SK-N-SH (cell line): ENCODE results near the gene TMPRSS11D. TPM values are rescaled to one million over a fixed set of nuclear protein-coding genes. Genes with fewer than 3 reads are reported as not detected.

Experiments
- CTCF ChIA-PET: fragments of 300-600, 350-600 bp; formaldehyde crosslinking; extraction: SDS; loops from one replicate; lab custom pipeline; 2021; lab: Yijun Ruan, JAX
- POLR2A ChIA-PET: fragments of 350-600 bp; sonication (Branson Sonifier 250); formaldehyde crosslinking; extraction: SDS; loops from one replicate; lab custom pipeline; 2020; ENCODE audit warnings: antibody characterized with exemption, inconsistent platforms; lab: Yijun Ruan, JAX
- DNase-seq: peaks from one replicate; pipeline ENCODE4 v3.0.0; 2012
- H2AFZ ChIP-seq: fragments of 200-600 bp; sonication (generic); 2 replicates; pipeline ENCODE4 v1.8.1; 2016; ENCODE audit warnings: antibody characterized with exemption, mild to moderate bottlenecking, low read depth
- H3F3A ChIP-seq: fragments of 200-600 bp; sonication (generic); replicated peaks from 2 replicates; pipeline ENCODE3; 2016; ENCODE audit warnings: antibody characterized with exemption, mild to moderate bottlenecking; ENCODE audit not compliant: insufficient read depth
- H3K27ac ChIP-seq, 2 experiments: fragments of 200-500 bp in 1 of 2; fragments of 200-600 bp in 1 of 2; sonication (Bioruptor generic) in 1 of 2; sonication (generic), shearing (Covaris generic) in 1 of 2; 2 replicates each; pipeline versions ENCODE4 v1.5.1 to v1.6.1; 2014 to 2016; ENCODE audit warnings: low read depth in 2 of 2, inconsistent platforms in 1 of 2, low read length in 1 of 2, mild to moderate bottlenecking in 1 of 2, mixed read lengths in 1 of 2
- H3K27me3 ChIP-seq: fragments of 200-600 bp; sonication (generic), shearing (Covaris generic); 2 replicates; pipeline ENCODE4 v1.6.1; 2016; ENCODE audit warnings: mixed run types; ENCODE audit not compliant: insufficient read depth
- H3K36me3 ChIP-seq, 2 experiments: fragments of 200-500 bp in 1 of 2; fragments of 200-600 bp in 1 of 2; sonication (Bioruptor generic) in 1 of 2; sonication (generic) in 1 of 2; replicated peaks in 1 of 2; 2 replicates each; pipeline versions ENCODE3 to v1.5.1; 2014 to 2016; ENCODE audit warnings: low read length in 1 of 2, mild to moderate bottlenecking in 1 of 2; ENCODE audit not compliant: insufficient read depth in 2 of 2, control insufficient read depth in 1 of 2
- H3K4me1 ChIP-seq, 2 experiments: fragments of 200-500 bp in 1 of 2; fragments of 200-600 bp in 1 of 2; sonication (Bioruptor generic) in 1 of 2; sonication (generic), shearing (Covaris generic) in 1 of 2; 2 replicates each; pipeline versions ENCODE4 v1.5.1 to v1.6.1; 2014 to 2016; ENCODE audit warnings: low read depth in 1 of 2, low read length in 1 of 2, mixed run types in 1 of 2; ENCODE audit not compliant: insufficient read depth in 2 of 2, control insufficient read depth in 1 of 2
- H3K4me2 ChIP-seq: fragments of 200-600 bp; sonication (generic), shearing (Covaris generic); 2 replicates; pipeline ENCODE4 v1.6.1; 2017; ENCODE audit warnings: mixed run types
- H3K4me3 ChIP-seq, 2 experiments: fragments of 200-500 bp in 1 of 2; fragments of 200-600 bp in 1 of 2; sonication (Bioruptor generic) in 1 of 2; sonication (generic), shearing (Covaris generic) in 1 of 2; 2 replicates each; pipeline versions ENCODE4 v1.5.1 to v1.8.1; 2014 to 2016; ENCODE audit warnings: low read depth in 2 of 2, inconsistent platforms in 1 of 2, low read length in 1 of 2, mild to moderate bottlenecking in 1 of 2, mixed read lengths in 1 of 2, moderate library complexity in 1 of 2
- H3K79me2 ChIP-seq: fragments of 200-600 bp; sonication (generic); 2 replicates; pipeline ENCODE4 v1.8.1; 2017; ENCODE audit warnings: mild to moderate bottlenecking; ENCODE audit not compliant: insufficient read depth
- H3K9ac ChIP-seq: fragments of 200-600 bp; sonication (generic); 2 replicates; pipeline ENCODE4 v1.6.1; 2017; ENCODE audit warnings: mixed run types
- H3K9me2 ChIP-seq: fragments of 200-600 bp; sonication (generic); 2 replicates; pipeline ENCODE4 v1.6.1; 2017; ENCODE audit warnings: mixed run types
- H3K9me3 ChIP-seq: fragments of 200-600 bp; sonication (generic); 2 replicates; pipeline ENCODE4 v1.6.1; 2017; ENCODE audit warnings: mixed run types, mild to moderate bottlenecking, moderate library complexity
- H4K20me1 ChIP-seq: fragments of 200-600 bp; sonication (generic); 2 replicates; pipeline ENCODE4 v1.6.1; 2017; ENCODE audit warnings: mild to moderate bottlenecking, mixed run types; ENCODE audit not compliant: insufficient read depth
- CTCF ChIP-seq: fragments of 200-600 bp; sonication (generic); IDR thresholded peaks from 2 replicates; pipeline ENCODE4 v1.6.1; 2017; ENCODE audit warnings: antibody characterized with exemption, mild to moderate bottlenecking, moderate library complexity
- EZH2phosphoT487 ChIP-seq: fragments of 200-600 bp; sonication (generic); IDR thresholded peaks from 2 replicates; pipeline ENCODE4 v1.6.1; 2017; ENCODE audit warnings: low read depth, mixed run types, mild to moderate bottlenecking, antibody characterized with exemption, moderate library complexity, borderline replicate concordance
- FOXM1 ChIP-seq: IDR thresholded peaks from 2 replicates; pipeline ENCODE4 v1.4.0; 2012; ENCODE audit warnings: low read depth, mild to moderate bottlenecking
- MAX ChIP-seq: IDR thresholded peaks from 2 replicates; pipeline ENCODE4 v1.4.0; 2012; ENCODE audit warnings: low read depth
- PBX3 ChIP-seq: IDR thresholded peaks from 2 replicates; pipeline ENCODE4; 2012
- RAD21 ChIP-seq: IDR thresholded peaks from 2 replicates; pipeline ENCODE4 v1.6.1; 2012; ENCODE audit warnings: mild to moderate bottlenecking, low read length
- RCOR1 ChIP-seq: fragments of 150-350 bp; IDR thresholded peaks from 2 replicates; pipeline ENCODE4 v1.6.1; 2017; ENCODE audit warnings: antibody characterized with exemption, low read length
- SMC3 ChIP-seq: IDR thresholded peaks from 2 replicates; pipeline ENCODE4 v1.6.1; 2012; ENCODE audit warnings: low read depth, low read length, improper control_type of control experiment
- USF2 ChIP-seq: fragments of 150-350 bp; IDR thresholded peaks from 2 replicates; pipeline ENCODE4 v1.6.1; 2017; ENCODE audit warnings: antibody characterized with exemption, low read length, low read depth, borderline replicate concordance
- WGBS: methylation state at CpG from one replicate; pipeline ENCODE4 v1.1.6; 2017; ENCODE audit warnings: low lambda C conversion rate; 5-methylcytosine and 5-hydroxymethylcytosine counted together
- polyA plus RNA-seq, 3 experiments: library from polyadenylated mRNA; depleted of rRNA; stranded (reverse); fragments of >200 nt; gene quantifications; 2 replicates each; pipeline ENCODE4 v1.2.3, GENCODE V29; 2012

Gene TMPRSS11D
- polyA plus RNA-seq, 1 of the 3 experiments (the other 2 are of a cell fraction) = 0.02 TPM

- 0 out of 2 replicates have a peak overlapping the region, but pooled peaks have one; percentile 37 for H2AFZ ChIP-seq
- no peak overlapping the region; a peak in 1 of 4 replicates for H3K4me3 ChIP-seq
- no peaks in the 10 kb centered on the region for H3K4me1 ChIP-seq
- H3K27ac ChIP-seq = no peak overlapping the region
- TF ChIP-seq SMC3 = peak; percentile 46; the same call in 1 of the 2 replicates
- TF ChIP-seq USF2 = no peak
- TF ChIP-seq CTCF = peak; percentile 77
- peak; percentile 4; the same call in 1 of the 2 replicates for TF ChIP-seq PBX3
- no peak for TF ChIP-seq MAX
- peak; percentile 67 for TF ChIP-seq RAD21
- no peaks in the 10 kb centered on the region for H3K79me2 ChIP-seq
- H3K9me3 ChIP-seq = no peaks in the 10 kb centered on the region
- H3F3A ChIP-seq = no peaks in the 10 kb centered on the region
- no peak overlapping the region for H3K4me2 ChIP-seq
- POLR2A ChIA-PET = no interaction called here
- H3K9me2 ChIP-seq = no peaks in the 10 kb centered on the region
- CTCF ChIA-PET = interaction anchor here (1.7 kb wide), 1 partner anchor 125 kb away, joined by 4 read pairs; no protein-coding TSS in a partner anchor
- no peaks in the 10 kb centered on the region for H3K36me3 ChIP-seq
- DNase-seq = peak; percentile 20
- no peaks in the 10 kb centered on the region for H3K27me3 ChIP-seq
- no peak overlapping the region for H3K9ac ChIP-seq
- H4K20me1 ChIP-seq = no peaks in the 10 kb centered on the region
Measured at GRCh38 chr4:67871867-67872266, 11.9 kb downstream of the TMPRSS11D start.

GRCh38 chr4:67869580-67870190, 14.1 kb downstream of the TMPRSS11D start:
- Histone ChIP-seq H3K4me3 (no peak overlapping the region), H3K79me2 (no peaks in the 10 kb centered on the region), H3K9me2 (no peaks in the 10 kb centered on the region), H3K4me1 (no peaks in the 10 kb centered on the region), H3K27ac (no peak overlapping the region), H4K20me1 (no peaks in the 10 kb centered on the region), H3K9me3 (no peaks in the 10 kb centered on the region), H3K4me2 (no peak overlapping the region), H2AFZ (no peak overlapping the region), H3F3A (no peaks in the 10 kb centered on the region), H3K27me3 (no peaks in the 10 kb centered on the region), H3K9ac (no peak overlapping the region), H3K36me3 (no peaks in the 10 kb centered on the region)
- TF ChIP-seq FOXM1 (no peak), RCOR1 (no peak), EZH2phosphoT487 (no peak)
- no peak for DNase-seq
- CTCF ChIA-PET = interaction anchor here (1.1 kb wide), 1 partner anchor 39 kb away, joined by 4 read pairs; no protein-coding TSS in a partner anchor
- WGBS = 48% methylated on average over 4 of the region's 4 CpGs
- POLR2A ChIA-PET = no interaction called here
